ENCODE results near the gene LRRC8C.

DNA sequence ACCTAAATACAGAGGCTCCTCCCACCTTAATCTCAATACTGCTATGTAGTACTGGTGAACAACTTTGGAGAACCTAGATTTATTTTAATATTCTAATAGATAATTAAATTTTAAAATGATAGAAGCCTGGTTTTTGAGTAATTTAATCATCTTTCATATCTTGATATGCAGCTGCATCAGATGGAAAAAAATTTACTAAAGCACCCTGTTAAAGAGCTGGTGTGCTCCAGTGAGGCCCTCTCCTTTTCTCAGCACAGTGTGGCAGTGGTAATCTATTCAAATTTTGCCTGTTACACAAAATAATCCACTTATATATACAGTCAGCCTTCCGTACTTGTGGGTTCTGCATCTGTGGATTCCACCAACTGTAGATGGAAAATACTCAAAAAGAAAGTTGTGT is 82.8 kb downstream of the LRRC8C start:
- TF ChIP-seq, protein P1, sequence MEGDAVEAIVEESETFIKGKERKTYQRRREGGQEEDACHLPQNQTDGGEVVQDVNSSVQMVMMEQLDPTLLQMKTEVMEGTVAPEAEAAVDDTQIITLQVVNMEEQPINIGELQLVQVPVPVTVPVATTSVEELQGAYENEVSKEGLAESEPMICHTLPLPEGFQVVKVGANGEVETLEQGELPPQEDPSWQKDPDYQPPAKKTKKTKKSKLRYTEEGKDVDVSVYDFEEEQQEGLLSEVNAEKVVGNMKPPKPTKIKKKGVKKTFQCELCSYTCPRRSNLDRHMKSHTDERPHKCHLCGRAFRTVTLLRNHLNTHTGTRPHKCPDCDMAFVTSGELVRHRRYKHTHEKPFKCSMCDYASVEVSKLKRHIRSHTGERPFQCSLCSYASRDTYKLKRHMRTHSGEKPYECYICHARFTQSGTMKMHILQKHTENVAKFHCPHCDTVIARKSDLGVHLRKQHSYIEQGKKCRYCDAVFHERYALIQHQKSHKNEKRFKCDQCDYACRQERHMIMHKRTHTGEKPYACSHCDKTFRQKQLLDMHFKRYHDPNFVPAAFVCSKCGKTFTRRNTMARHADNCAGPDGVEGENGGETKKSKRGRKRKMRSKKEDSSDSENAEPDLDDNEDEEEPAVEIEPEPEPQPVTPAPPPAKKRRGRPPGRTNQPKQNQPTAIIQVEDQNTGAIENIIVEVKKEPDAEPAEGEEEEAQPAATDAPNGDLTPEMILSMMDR (IDR thresholded peaks at IDR 0.05) = no peak
- TF ChIP-seq POLR2A (IDR thresholded peaks at IDR 0.05) = no peak

Data from right lobe of liver (tissue), 4 donors.